Measurements from ENCODE around the gene TMEM132A. TPM values are rescaled to one million over a fixed set of nuclear protein-coding genes. Genes with fewer than 3 reads are reported as not detected.

Gene TMEM132A
- total RNA-seq, 1 donor from 2014 or later: 34.0 TPM

GRCh38 chr11:60937811-60938210 lies 13.6 kb downstream of the TMEM132A start:
- no peak overlapping the region for H2AFZ ChIP-seq (replicated peaks)
- peaks cover under 1% of the 10 kb centered on the region for H3K4me1 ChIP-seq
- Mint-ChIP-seq H3K27me3 (ENCODE audit: insufficient read depth, low read depth) (peaks cover 12% of the 10 kb centered on the region), H3K4me3 (no peak overlapping the region), H3K4me1 (peaks cover 10% of the 10 kb centered on the region), H3K27ac (peak overlapping the region; percentile 19), H3K9me3 (no peaks in the 10 kb centered on the region), H3K36me3 (peaks cover 11% of the 10 kb centered on the region)
- H3K9ac ChIP-seq: no peak overlapping the region
- no peak overlapping the region for H3K4me3 ChIP-seq
- no peaks in the 10 kb centered on the region for H3K36me3 ChIP-seq
- no peaks in the 10 kb centered on the region for H3K27me3 ChIP-seq
- H3F3A ChIP-seq (ENCODE audit: low read depth): peaks cover under 1% of the 10 kb centered on the region
- no peaks in the 10 kb centered on the region for H3K9me3 ChIP-seq (ENCODE audit: low read depth)
- no peak for DNase-seq (ENCODE audit: low spot score)
- no peaks in the 10 kb centered on the region for H3K79me2 ChIP-seq (ENCODE audit: low read depth)
- H3K27ac ChIP-seq: no peak overlapping the region
- peaks cover 8% of the 10 kb centered on the region for H4K20me1 ChIP-seq (ENCODE audit: low read depth)
- no peak overlapping the region for H3K4me2 ChIP-seq
- TF ChIP-seq, protein P1, sequence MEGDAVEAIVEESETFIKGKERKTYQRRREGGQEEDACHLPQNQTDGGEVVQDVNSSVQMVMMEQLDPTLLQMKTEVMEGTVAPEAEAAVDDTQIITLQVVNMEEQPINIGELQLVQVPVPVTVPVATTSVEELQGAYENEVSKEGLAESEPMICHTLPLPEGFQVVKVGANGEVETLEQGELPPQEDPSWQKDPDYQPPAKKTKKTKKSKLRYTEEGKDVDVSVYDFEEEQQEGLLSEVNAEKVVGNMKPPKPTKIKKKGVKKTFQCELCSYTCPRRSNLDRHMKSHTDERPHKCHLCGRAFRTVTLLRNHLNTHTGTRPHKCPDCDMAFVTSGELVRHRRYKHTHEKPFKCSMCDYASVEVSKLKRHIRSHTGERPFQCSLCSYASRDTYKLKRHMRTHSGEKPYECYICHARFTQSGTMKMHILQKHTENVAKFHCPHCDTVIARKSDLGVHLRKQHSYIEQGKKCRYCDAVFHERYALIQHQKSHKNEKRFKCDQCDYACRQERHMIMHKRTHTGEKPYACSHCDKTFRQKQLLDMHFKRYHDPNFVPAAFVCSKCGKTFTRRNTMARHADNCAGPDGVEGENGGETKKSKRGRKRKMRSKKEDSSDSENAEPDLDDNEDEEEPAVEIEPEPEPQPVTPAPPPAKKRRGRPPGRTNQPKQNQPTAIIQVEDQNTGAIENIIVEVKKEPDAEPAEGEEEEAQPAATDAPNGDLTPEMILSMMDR (IDR thresholded peaks at IDR 0.05): no peak
- TF ChIP-seq EZH2phosphoT487 (IDR thresholded peaks at IDR 0.05): no peak
- TF ChIP-seq EZH2 (IDR thresholded peaks at IDR 0.05): no peak

DNA sequence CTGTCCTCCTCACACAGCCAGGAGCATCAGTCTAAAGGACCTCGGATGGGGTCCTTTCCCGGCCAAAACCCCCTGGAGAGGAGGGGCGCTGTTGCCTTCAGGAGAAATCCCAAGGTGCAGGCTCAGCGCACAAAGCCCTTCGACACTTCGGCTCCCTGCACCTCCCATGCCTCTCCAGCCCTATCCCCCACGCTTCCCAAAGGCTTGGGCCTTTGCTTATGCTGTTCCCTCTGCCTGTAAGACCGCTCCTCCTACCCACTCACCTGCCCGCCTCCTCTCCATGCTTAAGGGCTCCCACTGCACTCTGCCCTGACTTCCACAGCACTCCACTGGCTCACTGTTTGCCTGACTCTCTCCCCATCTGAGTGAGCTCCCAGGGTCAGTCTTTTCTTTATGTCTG lies 14.2 kb downstream of the TMEM132A start:
- Histone ChIP-seq H4K20me1 (ENCODE audit: low read depth) (peaks cover under 1% of the 10 kb centered on the region), H3K9me3 (ENCODE audit: low read depth) (no peaks in the 10 kb centered on the region), H3K4me2 (no peak overlapping the region), H3F3A (ENCODE audit: low read depth) (no peaks in the 10 kb centered on the region), H3K4me3 (no peak overlapping the region), H3K27me3 (no peaks in the 10 kb centered on the region), H3K4me1 (no peaks in the 10 kb centered on the region), H2AFZ (replicated peaks) (no peak overlapping the region), H3K36me3 (no peaks in the 10 kb centered on the region), H3K9ac (no peak overlapping the region), H3K27ac (no peak overlapping the region), H3K79me2 (ENCODE audit: low read depth) (no peaks in the 10 kb centered on the region)
- Mint-ChIP-seq H3K27me3 (ENCODE audit: insufficient read depth, low read depth) (peaks cover 12% of the 10 kb centered on the region), H3K9me3 (no peaks in the 10 kb centered on the region), H3K27ac (no peak overlapping the region), H3K36me3 (peaks cover 11% of the 10 kb centered on the region), H3K4me3 (no peak overlapping the region), H3K4me1 (peaks cover 13% of the 10 kb centered on the region)
- no peak for TF ChIP-seq EZH2phosphoT487 (IDR thresholded peaks at IDR 0.05)
- no peak for TF ChIP-seq EZH2 (IDR thresholded peaks at IDR 0.05)
- TF ChIP-seq, protein P1 (IDR thresholded peaks at IDR 0.05): no peak
- no peak for DNase-seq (ENCODE audit: low spot score)

- DNase-seq (ENCODE audit: low spot score): no peak
- Histone ChIP-seq H3K9me3 (ENCODE audit: low read depth) (no peaks in the 10 kb centered on the region), H4K20me1 (ENCODE audit: low read depth) (no peaks in the 10 kb centered on the region), H3K79me2 (ENCODE audit: low read depth) (no peaks in the 10 kb centered on the region), H3F3A (ENCODE audit: low read depth) (no peaks in the 10 kb centered on the region), H2AFZ (replicated peaks) (no peak overlapping the region), H3K4me3 (no peak overlapping the region), H3K27me3 (no peaks in the 10 kb centered on the region), H3K27ac (no peak overlapping the region), H3K9ac (no peak overlapping the region), H3K36me3 (no peaks in the 10 kb centered on the region), H3K4me1 (no peaks in the 10 kb centered on the region), H3K4me2 (no peak overlapping the region)
- Mint-ChIP-seq H3K36me3 (peaks cover 7% of the 10 kb centered on the region), H3K9me3 (no peaks in the 10 kb centered on the region), H3K27ac (no peak overlapping the region), H3K4me1 (peaks cover 13% of the 10 kb centered on the region), H3K27me3 (ENCODE audit: insufficient read depth, low read depth) (peaks cover 10% of the 10 kb centered on the region), H3K4me3 (no peak overlapping the region)
- no peak for TF ChIP-seq EZH2 (IDR thresholded peaks at IDR 0.05)
- TF ChIP-seq, protein P1 (IDR thresholded peaks at IDR 0.05): no peak
- TF ChIP-seq EZH2phosphoT487 (IDR thresholded peaks at IDR 0.05): no peak
These were observed 15.0 kb downstream of the TMEM132A start for GRCh38 chr11:60939301-60939700.
